ENCODE measurements around the gene SSH3.
A peak's percentile ranks its signal among the peaks of the same experiment; 100 is the strongest.

DNA sequence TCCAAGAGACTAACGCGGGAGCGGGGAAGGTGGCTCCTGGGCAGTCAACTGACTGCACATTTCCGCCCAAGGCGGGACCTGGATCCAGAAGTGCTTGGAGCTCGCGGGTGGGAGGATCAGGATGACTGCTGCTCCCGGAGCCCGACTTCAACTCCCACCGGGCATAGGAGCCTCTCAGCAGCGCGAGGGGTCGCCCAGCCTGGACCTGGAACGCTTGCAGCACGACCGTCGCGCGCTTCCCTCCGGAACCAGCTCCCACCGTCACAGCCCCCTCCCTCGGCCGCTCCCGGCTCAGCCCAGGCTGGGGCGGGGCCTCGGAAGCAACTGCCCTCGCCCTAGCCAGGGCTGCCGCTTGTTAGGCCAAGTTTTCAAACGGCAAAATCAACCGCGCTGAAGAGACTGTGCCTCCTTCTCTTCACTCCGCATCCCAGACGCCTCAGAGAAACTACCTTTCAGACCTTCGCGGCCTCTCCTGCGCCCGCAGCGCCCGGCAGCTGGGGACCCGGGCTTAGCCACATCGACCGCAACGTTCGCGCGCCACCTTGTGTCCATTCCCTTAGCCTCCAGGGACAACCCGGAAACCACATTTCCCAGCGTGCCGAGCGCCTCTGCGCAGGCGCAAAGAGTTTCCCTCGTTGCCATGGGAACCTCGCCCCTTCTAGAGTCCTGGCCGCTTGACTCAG, 14.0 kb downstream of the SSH3 start:
- TF ChIP-seq CTCF (IDR thresholded peaks at IDR 0.05): peak; percentile 98 to 100 (median 99)
- peak; percentile 9 to 51 for TF ChIP-seq POLR2A (IDR thresholded peaks at IDR 0.05)
